ENCODE measurements around the gene PHOX2B. TPM values are rescaled to one million over a fixed set of nuclear protein-coding genes. Genes with fewer than 3 reads are reported as not detected.
"Not testable (repeated sequence)": the region's sequence is repeated elsewhere in the genome, so short reads cannot be mapped to it uniquely, and the experiment has no call there.

Gene PHOX2B
- total RNA-seq, 1 experiment from 2014 or later: not detected

DNA sequence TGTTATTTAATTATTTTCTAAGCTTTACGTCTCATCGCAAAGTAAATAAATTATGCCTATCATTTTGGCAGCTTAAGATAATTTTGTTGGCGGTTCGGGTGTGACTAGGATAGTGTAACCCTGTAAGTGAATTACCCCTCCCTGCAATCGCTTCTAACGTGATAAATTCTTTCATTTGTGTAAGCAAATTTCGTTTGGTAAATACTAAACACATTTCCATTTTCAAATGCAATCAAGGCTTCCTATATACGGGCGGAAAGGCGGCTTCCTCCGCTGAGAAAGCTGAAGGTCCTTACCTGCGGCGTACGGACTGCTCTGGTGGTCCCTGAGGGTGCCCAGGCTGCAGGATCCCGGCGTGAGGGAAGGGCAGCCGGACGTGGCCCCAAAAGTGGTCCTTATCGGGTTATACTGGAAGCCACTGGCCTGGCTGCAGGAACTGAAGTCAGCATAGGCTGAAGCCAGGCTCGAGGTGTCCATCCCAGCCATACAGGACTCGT, 403 bp downstream of the PHOX2B start:
- DNase-seq (ENCODE audit: low spot score): no peak

DNA sequence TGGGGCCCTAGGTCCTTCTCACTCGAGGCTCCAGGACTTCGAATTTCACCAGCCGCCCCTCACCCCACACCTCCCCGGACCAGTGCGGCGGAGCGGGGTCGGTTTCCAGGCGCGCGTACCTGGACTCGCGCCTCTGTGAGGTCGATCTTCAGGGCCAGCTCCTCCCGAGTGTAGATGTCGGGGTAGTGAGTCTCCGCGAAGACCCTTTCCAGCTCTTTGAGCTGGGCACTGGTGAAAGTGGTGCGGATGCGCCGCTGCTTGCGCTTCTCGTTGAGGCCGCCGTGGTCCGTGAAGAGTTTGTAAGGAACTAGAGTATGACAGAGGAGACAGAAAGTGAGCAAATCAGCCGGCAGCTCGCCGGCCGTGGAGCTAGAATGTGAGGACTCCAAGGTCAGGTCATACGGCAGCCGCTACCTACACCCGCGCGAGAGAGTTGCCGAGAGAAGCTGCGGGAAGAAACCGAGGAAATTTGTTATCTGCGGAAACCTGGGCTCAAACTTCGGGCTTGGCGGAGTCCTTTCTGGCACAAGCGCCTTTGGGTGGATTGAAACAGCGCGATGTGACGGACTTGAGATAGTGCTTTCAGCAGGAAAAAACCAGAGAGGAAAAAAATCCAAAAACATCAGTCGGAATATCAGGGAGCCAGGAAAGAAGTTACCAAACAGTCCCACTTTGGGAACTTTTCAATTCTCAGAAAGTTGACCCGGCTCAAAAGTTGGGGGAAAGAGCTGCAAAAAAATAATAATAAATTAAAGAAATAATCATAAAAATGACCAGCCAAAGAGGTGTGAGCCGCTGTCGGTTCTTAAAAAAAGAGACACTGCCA, 1.1 kb downstream of the PHOX2B start:
- DNase-seq (ENCODE audit: low spot score): no peak

DNA sequence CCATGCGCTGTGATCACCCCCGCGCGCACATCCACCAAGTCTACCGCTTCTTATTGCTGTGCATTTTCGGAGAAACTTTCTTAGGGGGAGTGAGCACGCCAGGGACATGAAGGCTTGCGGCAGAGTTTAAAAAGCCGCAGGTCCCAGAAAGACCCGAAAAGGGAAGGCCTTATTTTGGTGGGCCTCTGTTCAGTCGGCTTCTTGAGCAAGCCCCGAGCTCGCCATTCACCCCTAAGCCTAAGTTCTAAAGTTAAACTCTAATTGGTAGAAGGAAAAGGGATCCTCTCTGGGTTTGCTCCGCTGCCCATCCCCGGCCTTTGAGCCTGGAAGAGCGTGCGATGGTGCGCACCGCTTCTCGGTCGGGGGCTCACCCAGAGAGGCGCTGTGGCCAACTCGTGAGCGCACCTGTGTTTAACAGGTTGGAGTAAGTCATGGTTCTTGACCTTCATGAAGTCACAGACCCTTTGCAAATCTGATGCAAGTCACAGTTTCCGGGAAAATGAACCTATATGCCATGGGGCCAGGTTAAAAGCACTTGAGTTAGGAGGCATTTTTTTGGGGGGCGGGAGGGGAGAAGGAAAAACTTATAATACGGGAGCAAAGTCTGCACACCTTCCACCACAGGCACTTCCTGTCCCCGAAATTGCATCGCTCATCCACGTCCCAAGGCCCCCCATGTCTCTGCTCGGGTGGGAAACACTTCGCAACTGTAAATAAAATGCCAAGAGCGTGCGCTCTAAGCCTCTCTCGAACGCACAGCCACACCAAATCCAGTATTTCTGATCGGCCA, 1.9 kb downstream of the PHOX2B start:
- no peak for DNase-seq (ENCODE audit: low spot score)

DNA sequence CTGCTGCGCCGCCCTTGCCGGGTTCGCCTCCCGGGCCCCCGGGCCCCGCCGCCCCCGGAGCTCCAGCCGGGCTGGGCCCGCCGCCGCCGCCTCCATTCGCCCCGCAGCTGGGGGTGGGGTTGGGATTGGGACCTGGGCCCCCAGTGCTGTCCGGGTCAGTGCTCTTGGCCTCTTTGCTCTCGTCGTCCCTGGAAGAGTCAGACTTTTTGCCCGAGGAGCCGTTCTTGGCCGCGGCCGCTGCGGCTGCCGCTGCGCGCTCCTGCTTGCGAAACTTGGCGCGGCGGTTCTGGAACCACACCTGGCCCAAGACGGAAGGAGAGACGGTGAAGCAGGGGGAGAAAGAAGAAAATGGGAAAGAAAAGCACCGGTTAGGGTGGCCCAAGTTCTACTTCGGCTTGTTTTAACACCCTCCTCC, 2.5 kb downstream of the PHOX2B start:
- no peak for DNase-seq (ENCODE audit: low spot score)

DNA sequence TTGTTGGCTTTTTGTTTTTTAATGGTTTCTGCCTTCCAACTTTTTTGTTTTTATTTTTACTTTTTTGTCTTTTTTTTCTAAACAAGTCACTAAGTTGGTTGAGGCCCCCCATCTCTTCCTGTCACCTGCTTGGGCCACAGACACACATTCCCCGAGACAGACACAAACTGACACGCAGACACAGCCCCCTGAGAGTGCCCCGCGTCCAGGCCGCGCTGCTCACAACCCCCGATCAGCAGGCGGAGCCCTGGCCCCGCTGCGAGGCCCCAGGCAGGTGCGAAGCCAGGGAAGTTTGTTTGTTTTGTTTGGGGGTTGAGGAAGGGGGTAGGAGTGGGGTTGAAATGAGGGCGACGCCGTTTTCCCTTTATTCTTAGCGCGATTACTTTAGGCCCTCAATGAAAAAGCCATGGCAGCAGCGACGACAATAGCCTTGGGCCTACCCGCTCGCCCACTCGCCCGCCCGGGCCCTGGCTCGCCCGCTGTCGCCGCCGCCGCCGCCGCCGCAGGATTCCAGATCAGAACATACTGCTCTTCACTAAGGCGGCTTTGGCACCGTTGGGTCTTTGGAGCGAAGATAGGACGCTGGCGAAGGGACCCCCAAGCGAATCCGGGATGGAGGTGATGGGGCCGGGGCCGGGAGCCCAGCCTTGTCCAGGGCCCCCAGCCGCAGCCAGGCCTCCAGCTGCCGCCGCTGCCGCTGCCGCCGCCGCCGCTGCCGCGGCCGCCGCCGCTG, 3.1 kb downstream of the PHOX2B start:
- DNase-seq (ENCODE audit: low spot score): no peak

DNA sequence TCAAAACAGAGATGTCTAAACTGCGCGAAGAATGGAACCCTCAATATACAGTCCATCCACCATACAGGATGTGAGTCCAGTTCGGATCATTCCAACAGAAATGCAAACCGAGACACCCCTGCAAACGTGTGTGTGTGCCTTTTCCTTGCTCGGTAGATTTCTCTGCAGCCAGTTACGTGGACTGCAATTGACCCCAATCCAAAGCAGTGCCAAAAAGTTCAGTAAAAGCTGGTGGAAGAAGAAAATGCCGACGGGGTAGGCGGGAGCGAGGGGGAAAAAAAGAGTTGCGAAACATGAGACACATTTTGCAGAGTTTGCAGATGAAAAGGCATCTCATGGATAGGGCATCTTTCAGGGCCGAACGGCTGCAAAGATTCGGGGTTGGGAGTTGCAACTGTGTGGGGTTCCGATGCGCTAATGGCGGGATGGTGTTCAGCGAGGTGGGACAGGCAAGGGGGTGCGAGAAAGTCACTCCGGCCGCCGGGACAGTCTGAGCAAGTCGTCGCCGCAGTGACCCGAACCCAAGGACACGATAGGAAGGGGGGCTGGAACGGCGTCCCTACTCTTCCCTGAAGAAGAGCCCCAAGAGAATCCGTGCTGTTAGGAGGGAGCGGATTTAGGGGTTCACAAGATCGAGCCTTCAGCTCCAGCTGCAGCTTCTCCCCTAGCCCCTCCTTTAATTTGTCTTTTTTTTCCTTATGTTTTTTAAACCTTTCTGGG, 3.8 kb downstream of the PHOX2B start:
- no peak for DNase-seq (ENCODE audit: low spot score)

- no peak for DNase-seq (ENCODE audit: low spot score)
These were observed 7.2 kb downstream of the PHOX2B start for GRCh38 chr4:41741354-41741753.

- not testable (repeated sequence) for DNase-seq (ENCODE audit: low spot score)
These were observed 11.0 kb downstream of the PHOX2B start for GRCh38 chr4:41737491-41737890.

DNA sequence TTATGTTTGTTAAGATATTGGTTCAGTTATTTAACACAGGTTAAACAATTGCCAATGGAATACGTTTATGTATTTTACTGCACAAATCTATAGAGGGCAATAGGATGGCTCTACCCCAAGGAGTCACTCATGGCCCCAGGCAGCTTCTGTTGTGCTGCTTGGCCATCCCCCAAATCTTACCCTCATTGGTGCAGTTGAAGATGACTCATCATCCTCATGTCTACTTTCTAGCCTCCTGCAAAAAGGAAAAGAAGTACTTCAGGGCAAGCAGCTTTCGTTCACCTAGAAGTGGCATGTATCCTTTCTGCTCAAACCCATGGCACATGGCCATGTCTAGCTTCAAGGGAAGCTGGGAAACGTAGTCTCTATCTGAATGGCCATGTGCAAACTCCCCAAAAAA, 14.2 kb downstream of the PHOX2B start:
- DNase-seq (ENCODE audit: low spot score): peak; percentile 51

DNA sequence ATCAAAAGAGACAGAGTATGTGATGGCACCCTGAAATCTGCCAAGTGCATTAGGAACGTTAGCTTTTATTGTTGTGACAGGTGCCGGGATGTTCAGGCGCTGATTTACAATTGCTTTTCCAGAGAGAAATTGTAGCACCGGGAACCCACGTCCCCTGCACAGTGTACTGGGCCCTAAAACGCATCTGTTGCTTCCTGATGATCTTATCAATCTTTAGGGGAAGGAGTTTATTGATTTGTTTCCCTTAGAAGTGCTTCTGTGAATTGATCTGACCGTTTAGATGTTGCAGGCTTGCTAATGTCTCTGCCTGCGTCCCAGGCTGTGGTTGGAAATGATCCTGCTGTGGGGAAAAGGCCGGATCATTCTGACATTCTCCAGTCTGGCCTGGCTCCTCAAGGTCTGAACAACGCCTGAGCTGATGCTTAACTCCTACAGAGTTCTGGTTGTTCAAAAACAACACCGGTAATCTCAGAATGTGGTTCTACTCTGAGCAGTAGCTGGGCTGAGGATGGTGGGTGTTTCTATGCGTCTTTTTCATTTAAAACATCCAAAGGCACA, 16.9 kb downstream of the PHOX2B start:
- DNase-seq (ENCODE audit: low spot score): no peak

DNA sequence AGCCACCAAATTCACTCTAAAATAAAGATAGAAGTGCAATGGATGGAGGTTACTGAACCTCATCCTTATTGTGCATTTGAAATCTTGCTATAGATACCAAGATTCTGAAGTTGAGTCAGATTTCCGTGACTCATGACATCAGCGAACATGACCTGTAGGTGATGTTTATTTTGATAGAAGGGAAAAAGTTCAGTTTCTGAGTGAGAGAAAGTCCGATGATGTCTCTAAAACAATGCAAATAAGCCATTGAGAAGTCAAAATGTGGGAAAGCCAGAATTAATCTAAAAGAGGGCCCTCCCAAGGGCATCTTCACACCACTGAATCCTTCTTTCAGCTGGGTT, 20.0 kb downstream of the PHOX2B start:
- DNase-seq (ENCODE audit: low spot score): no peak

- no peak for DNase-seq (ENCODE audit: low spot score)
These were observed 20.5 kb downstream of the PHOX2B start for GRCh38 chr4:41727861-41728572.

GRCh38 chr4:41725254-41725653, 23.3 kb downstream of the PHOX2B start:
- no peak for DNase-seq (ENCODE audit: low spot score)

DNA sequence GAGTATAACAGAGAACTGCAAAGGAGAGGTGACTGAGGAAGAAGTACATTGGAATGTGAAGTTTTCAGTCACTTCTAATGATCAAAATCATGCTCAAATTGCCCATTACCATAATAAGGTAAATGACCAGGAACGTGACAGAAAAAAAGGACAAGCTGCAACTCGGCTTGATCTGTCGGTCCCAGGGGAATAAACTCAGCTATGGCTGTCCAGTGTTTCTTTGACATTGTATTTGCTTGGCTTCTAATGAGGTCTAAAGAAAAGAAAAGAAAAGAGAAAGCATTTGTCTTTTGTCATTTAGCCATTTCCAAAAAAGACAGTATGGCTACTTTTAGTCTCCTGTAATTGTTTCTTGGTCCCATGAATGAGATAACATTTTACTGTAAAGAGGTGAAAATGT, 25.2 kb downstream of the PHOX2B start:
- DNase-seq (ENCODE audit: low spot score): no peak

GRCh38 chr4:41722181-41722580, 26.3 kb downstream of the PHOX2B start:
- no peak for DNase-seq (ENCODE audit: low spot score)

- no peak for DNase-seq (ENCODE audit: low spot score)
These were observed 29.1 kb downstream of the PHOX2B start for GRCh38 chr4:41719417-41719816.

- DNase-seq (ENCODE audit: low spot score): no peak
These were observed 29.6 kb downstream of the PHOX2B start for GRCh38 chr4:41718907-41719306.

DNA sequence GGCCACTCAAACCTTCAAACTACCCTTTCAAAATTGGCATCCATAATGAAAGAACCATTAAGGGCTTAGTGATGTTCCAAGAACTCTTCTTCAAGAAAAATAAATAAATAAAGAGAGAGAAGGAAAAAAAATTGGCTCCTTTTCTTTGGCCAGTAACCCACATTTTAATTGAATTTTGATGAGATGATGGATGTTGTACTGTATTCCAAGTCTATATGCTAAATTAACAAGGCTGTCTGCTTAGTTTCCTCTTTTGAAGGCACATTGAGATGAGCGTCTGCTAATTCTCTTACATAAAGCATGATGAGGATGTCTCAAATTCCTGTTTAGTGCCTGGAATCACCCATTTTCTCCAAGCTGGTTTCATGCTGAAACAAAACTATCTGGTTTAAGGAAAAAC, 33.4 kb downstream of the PHOX2B start:
- DNase-seq (ENCODE audit: low spot score): no peak

DNA sequence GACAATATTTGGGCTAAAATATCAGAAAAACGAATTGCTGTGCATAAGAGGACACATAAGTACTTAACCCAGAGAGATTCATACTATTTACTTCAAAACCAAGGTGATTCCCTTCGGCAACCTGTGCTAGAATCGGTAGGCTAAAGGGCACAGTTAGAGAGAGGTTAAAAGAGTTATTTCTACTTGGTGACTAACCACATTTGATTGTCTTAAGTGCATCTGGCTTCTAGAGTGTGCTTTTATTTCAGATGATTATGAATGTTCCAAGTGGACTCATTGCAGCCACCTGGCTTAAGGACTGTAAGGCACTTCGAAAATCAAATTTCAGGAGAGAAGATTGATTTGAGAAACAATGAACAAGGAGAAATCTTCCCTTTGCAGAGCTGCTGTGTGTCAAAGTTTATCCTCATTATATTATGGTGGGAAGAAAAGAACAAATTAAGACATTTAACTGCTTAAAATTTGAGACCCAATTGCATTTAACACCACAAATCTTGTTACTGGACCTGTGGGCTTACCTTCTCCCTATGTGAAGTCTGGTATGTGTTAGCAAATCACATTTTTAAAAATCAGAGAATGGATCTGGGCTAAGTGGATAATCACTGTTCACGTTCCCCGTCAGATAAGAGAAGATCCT, 34.0 kb downstream of the PHOX2B start:
- DNase-seq (ENCODE audit: low spot score): no peak

DNA sequence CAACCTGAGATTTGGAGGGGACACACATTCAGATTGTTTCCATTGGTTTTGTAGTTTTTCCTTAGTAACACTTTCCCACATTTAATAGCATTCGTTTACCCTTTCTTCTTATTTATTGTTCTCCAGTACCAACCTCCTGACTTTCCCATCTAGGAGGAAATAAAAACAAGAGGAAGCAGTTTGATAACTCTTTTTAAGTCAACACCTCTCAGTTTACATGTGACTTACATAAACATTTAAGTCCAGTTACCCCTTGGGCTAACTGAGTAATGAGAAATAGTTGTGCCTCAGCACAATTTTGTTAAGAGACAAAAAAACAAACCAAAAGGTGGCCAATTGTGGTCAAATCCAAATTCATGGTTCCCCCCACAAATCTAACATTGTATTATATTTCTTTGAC, 34.8 kb downstream of the PHOX2B start:
- no peak for DNase-seq (ENCODE audit: low spot score)

All from H4 (cell line).